ENCODE measurements around the gene ANKEF1. TPM values are rescaled to one million over a fixed set of nuclear protein-coding genes. Genes with fewer than 3 reads are reported as not detected.

ANKEF1 gene
- total and polyA plus RNA-seq, 7 experiments from 2014 or later: 1.5 to 8.9 (median 5.8) TPM

DNA sequence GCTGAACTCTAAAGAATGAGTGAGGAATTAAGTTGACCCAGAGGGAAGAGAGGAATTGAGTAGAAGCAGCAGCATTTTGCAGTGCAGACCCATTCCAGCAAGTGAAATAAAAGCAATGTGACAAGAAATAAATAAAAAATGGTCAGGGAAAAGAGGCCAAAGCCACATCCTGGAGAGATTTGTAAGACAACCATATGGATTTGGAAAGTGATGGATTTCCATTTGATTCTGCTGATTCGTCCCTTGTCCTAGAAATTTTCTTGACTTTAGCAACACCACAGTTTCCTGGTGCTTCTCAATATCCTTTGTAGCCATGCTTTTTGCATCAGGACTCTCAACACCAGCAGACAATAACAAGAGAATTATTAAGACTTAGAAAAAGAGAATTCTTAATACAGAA, 29.8 kb downstream of the ANKEF1 start:
- ChIA-PET POLR2A (no interaction called here), CTCF (no interaction called here)
- Histone ChIP-seq H3K4me3 (ENCODE audit: low read length) (no peak overlapping the region), H3K4me1 (ENCODE audit: control insufficient read depth in 2 of 2, insufficient read depth in 2 of 2, low read length in 2 of 2) (no peaks in the 10 kb centered on the region), H3K27ac (ENCODE audit: low read depth, low read length) (no peak overlapping the region), H3K27me3 (ENCODE audit: control insufficient read depth in 2 of 2, insufficient read depth in 2 of 2, low read length in 2 of 2) (no peaks in the 10 kb centered on the region), H3K36me3 (ENCODE audit: control insufficient read depth in 2 of 3, insufficient read depth in 3 of 3, low read length in 3 of 3) (no peaks in the 10 kb centered on the region), H3K9me3 (ENCODE audit: control insufficient read depth in 2 of 3, low read length in 3 of 3) (no peaks in the 10 kb centered on the region)
- Mint-ChIP-seq H3K36me3 (no peaks in the 10 kb centered on the region), H3K27ac (no peak overlapping the region), H3K4me3 (no peak overlapping the region), H3K27me3 (peaks cover 0 to 35% (median 24%) of the 10 kb centered on the region in 5 donors), H3K9me3 (peaks cover 0 to 4% (median 0%) of the 10 kb centered on the region in 11 donors), H3K4me1 (no peaks in the 10 kb centered on the region)
- ATAC-seq (no peak), DNase-seq (no peak)
- intact Hi-C loops (cut with micrococcal nuclease): no loop called here

DNA sequence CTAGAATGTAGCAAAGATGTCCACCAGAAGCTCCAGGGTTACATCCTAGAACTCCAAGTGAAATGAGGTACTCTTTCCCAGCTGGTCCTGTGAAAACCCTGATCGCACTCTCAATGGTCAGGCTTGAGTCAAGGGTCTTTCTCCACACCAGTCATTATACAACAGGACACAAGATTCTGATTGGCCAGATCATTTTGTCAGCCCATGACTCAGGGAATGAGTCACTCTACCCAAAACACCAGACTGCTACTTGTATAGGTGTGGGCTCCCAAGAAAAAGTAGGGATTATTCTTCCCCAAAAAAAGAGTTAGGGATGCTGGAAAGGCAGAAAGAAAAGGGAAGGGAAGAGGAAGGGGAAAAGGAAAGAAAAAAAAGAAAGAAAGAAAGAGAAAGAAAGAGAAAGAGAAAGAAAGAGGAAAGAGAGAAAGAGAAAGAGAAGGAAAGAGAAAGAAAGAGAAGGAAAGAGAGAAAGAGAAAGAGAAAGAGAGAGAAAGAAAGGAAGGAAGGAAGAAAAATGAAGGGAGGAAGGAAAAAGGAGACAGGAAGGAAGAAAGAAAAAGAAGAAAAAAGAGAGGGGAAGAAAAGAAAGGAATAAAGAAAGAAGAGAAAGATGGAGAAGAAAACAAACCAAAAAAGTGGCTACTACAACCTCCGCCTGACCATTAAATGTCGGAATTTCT, 30.5 kb downstream of the ANKEF1 start:
- Histone ChIP-seq H3K9me3 (ENCODE audit: control insufficient read depth in 2 of 3, low read length in 3 of 3) (no peaks in the 10 kb centered on the region), H3K4me3 (ENCODE audit: low read length) (no peak overlapping the region), H3K27ac (ENCODE audit: low read depth, low read length) (no peak overlapping the region), H3K27me3 (ENCODE audit: control insufficient read depth in 2 of 2, insufficient read depth in 2 of 2, low read length in 2 of 2) (no peaks in the 10 kb centered on the region), H3K4me1 (ENCODE audit: control insufficient read depth in 2 of 2, insufficient read depth in 2 of 2, low read length in 2 of 2) (no peaks in the 10 kb centered on the region), H3K36me3 (ENCODE audit: control insufficient read depth in 2 of 3, insufficient read depth in 3 of 3, low read length in 3 of 3) (no peaks in the 10 kb centered on the region)
- no peaks in the 10 kb centered on the region for H3K4me1 Mint-ChIP-seq
- peaks cover 0 to 38% (median 27%) of the 10 kb centered on the region in 5 donors for H3K27me3 Mint-ChIP-seq
- no peaks in the 10 kb centered on the region for H3K36me3 Mint-ChIP-seq
- no peak for ATAC-seq
- POLR2A ChIA-PET: no interaction called here
- H3K27ac Mint-ChIP-seq: no peak overlapping the region
- intact Hi-C loops (cut with micrococcal nuclease): no loop called here
- H3K9me3 Mint-ChIP-seq: peaks cover 0 to 4% (median 0%) of the 10 kb centered on the region in 11 donors
- no peak for DNase-seq
- H3K4me3 Mint-ChIP-seq: no peak overlapping the region
- CTCF ChIA-PET: no interaction called here

DNA sequence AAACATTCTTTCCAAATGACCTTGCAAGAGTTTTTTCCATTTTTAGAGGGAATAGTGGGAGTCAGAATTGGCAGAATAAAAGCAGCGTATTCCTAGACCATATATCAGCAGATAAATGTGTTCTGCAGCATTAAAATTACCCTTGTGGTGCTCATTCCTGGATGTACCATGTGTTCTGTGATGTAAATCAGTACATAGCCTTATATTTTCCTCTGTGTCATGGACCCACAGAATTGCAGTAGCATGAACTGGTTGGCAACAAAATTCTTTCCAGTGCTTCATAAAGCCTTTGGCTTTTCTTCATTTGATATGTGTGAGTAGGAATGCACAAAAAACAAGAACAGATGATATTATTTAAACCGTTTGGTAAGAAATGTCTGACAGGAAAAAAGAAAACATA, 32.5 kb downstream of the ANKEF1 start:
- intact Hi-C loops (cut with micrococcal nuclease): no loop called here
- ATAC-seq (no peak), DNase-seq (no peak)
- Histone ChIP-seq H3K4me3 (ENCODE audit: low read length) (no peak overlapping the region), H3K36me3 (ENCODE audit: control insufficient read depth in 2 of 3, insufficient read depth in 3 of 3, low read length in 3 of 3) (no peaks in the 10 kb centered on the region), H3K27ac (ENCODE audit: low read depth, low read length) (no peak overlapping the region), H3K9me3 (ENCODE audit: control insufficient read depth in 2 of 3, low read length in 3 of 3) (no peaks in the 10 kb centered on the region), H3K27me3 (ENCODE audit: control insufficient read depth in 2 of 2, insufficient read depth in 2 of 2, low read length in 2 of 2) (no peaks in the 10 kb centered on the region), H3K4me1 (ENCODE audit: control insufficient read depth in 2 of 2, insufficient read depth in 2 of 2, low read length in 2 of 2) (no peaks in the 10 kb centered on the region)
- POLR2A ChIA-PET: no interaction called here
- CTCF ChIA-PET: no interaction called here
- H3K27me3 Mint-ChIP-seq: peaks cover 0 to 43% (median 30%) of the 10 kb centered on the region in 5 donors
- no peaks in the 10 kb centered on the region for H3K4me1 Mint-ChIP-seq
- no peaks in the 10 kb centered on the region for H3K36me3 Mint-ChIP-seq
- no peak overlapping the region for H3K4me3 Mint-ChIP-seq
- H3K27ac Mint-ChIP-seq: no peak overlapping the region
- H3K9me3 Mint-ChIP-seq: peaks cover 0 to 4% (median 0%) of the 10 kb centered on the region in 11 donors

DNA sequence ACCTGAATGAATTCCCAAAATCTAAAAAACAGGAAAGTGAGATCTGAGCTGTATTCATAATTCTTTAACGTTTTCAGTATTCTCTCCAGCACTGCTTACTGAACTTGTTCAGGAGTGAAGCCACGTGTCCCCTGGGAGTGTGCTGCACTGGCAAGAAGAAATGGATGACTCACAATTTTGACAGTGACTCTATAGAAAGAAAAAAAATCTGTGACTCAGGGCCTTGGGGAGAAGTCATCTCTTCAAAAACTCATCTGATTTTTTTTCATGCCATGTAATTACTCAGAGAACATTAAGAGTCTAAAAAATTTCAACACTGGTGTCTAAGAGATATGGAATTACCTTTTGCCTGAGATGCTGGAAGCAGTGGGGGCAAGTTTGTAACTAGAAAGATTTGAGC, 39.7 kb downstream of the ANKEF1 start:
- H3K4me1 Mint-ChIP-seq: peaks cover 0 to 1% (median 0%) of the 10 kb centered on the region in 7 donors
- Histone ChIP-seq H3K4me3 (ENCODE audit: low read length) (no peak overlapping the region), H3K9me3 (ENCODE audit: control insufficient read depth in 2 of 3, low read length in 3 of 3) (no peaks in the 10 kb centered on the region), H3K36me3 (ENCODE audit: control insufficient read depth in 2 of 3, insufficient read depth in 3 of 3, low read length in 3 of 3) (no peaks in the 10 kb centered on the region), H3K27ac (ENCODE audit: low read depth, low read length) (no peak overlapping the region), H3K4me1 (ENCODE audit: control insufficient read depth in 2 of 2, insufficient read depth in 2 of 2, low read length in 2 of 2) (no peaks in the 10 kb centered on the region), H3K27me3 (ENCODE audit: control insufficient read depth in 2 of 2, insufficient read depth in 2 of 2, low read length in 2 of 2) (no peaks in the 10 kb centered on the region)
- intact Hi-C loops (cut with micrococcal nuclease): no loop called here
- ATAC-seq (no peak), DNase-seq (no peak)
- peaks cover 0 to 4% (median 0%) of the 10 kb centered on the region in 11 donors for H3K9me3 Mint-ChIP-seq
- ChIA-PET POLR2A (no interaction called here), CTCF (no interaction called here)
- H3K4me3 Mint-ChIP-seq: no peak overlapping the region
- H3K36me3 Mint-ChIP-seq: no peaks in the 10 kb centered on the region
- peaks cover 2 to 64% (median 31%) of the 10 kb centered on the region in 5 donors for H3K27me3 Mint-ChIP-seq
- no peak overlapping the region for H3K27ac Mint-ChIP-seq

DNA sequence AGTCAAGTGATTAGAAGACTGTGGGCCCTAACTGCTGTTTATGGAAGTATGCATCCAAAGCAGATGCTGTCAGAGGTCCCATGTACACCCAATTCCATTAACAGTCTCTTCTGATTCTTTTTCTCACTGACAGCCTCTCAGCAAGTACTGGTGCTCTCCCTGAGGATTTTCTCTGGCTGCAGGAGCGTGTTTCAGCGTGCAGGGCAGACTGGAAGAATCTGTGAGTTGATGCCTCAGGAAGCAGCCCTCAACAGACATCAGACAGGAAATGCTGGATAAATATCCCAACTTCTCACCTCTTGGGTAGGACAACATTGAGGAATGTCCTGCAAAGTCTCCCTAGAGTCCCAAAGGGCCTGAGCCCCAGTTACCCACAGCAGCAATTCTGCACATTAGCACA, 40.8 kb downstream of the ANKEF1 start:
- Mint-ChIP-seq H3K36me3 (no peaks in the 10 kb centered on the region), H3K4me1 (peaks cover 0 to 1% (median 0%) of the 10 kb centered on the region in 7 donors), H3K4me3 (no peak overlapping the region), H3K9me3 (peaks cover 0 to 4% (median 0%) of the 10 kb centered on the region in 11 donors), H3K27me3 (peaks cover 2 to 57% (median 28%) of the 10 kb centered on the region in 5 donors), H3K27ac (no peak overlapping the region)
- no peak overlapping the region for H3K27ac ChIP-seq (ENCODE audit: low read depth, low read length)
- CTCF ChIA-PET: no interaction called here
- intact Hi-C loops (cut with micrococcal nuclease): no loop called here
- DNase-seq: no peak
- H3K9me3 ChIP-seq (ENCODE audit: control insufficient read depth in 2 of 3, low read length in 3 of 3): no peaks in the 10 kb centered on the region
- no peak for ATAC-seq
- no peak overlapping the region for H3K4me3 ChIP-seq (ENCODE audit: low read length)
- no peaks in the 10 kb centered on the region for H3K36me3 ChIP-seq (ENCODE audit: control insufficient read depth in 2 of 3, insufficient read depth in 3 of 3, low read length in 3 of 3)
- POLR2A ChIA-PET: no interaction called here
- no peaks in the 10 kb centered on the region for H3K27me3 ChIP-seq (ENCODE audit: control insufficient read depth in 2 of 2, insufficient read depth in 2 of 2, low read length in 2 of 2)
- H3K4me1 ChIP-seq (ENCODE audit: control insufficient read depth in 2 of 2, insufficient read depth in 2 of 2, low read length in 2 of 2): no peaks in the 10 kb centered on the region

DNA sequence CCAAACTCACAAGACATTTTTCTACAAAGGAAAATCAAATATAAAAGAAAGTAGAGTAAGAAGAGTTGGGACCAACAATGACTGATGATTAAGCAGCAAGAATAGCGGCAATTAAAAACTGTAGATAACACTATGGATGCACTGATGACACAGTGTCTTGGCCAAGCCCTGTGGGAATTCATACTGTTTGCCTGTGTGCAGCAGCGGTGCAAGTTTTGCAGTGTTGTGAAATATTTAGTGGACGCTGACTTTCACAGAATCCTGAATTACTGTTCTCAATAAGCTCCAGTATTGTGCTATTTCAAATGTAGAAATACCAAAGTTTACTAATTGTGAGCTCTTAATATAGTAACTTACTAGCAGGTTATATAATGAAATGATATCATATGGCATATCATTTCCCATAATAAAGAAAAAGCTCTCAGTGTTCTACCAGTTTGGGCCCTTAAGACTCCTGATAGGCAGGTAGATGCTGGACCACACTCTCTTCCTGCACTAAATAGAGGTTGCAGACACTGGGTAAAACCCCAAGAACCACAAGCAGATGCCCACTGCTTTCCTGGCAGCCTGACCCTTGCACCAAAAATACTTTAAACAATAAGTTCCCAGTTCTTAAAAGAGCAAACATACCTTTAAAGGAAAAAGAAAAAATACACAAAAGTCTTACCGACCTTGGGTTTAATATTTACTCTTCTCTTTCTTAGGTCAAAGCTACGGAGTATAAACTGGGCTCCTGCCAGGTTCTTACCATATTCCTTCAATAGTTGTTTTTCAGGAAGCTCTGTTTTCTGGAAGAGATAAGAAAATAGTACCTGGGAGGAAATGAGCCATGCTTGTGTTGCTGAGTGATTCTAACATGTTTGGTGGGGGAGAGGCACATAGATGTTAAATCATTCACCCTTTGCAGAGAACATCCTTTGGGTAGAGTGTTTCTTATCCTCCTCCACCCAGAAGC, 41.6 kb downstream of the ANKEF1 start:
- no peaks in the 10 kb centered on the region for H3K36me3 ChIP-seq (ENCODE audit: control insufficient read depth in 2 of 3, insufficient read depth in 3 of 3, low read length in 3 of 3)
- no peak for ATAC-seq
- no peak overlapping the region for H3K4me3 Mint-ChIP-seq
- no peaks in the 10 kb centered on the region for H3K4me1 ChIP-seq (ENCODE audit: control insufficient read depth in 2 of 2, insufficient read depth in 2 of 2, low read length in 2 of 2)
- no peaks in the 10 kb centered on the region for H3K27me3 ChIP-seq (ENCODE audit: control insufficient read depth in 2 of 2, insufficient read depth in 2 of 2, low read length in 2 of 2)
- no peak for DNase-seq
- intact Hi-C loops (cut with micrococcal nuclease): no loop called here
- H3K9me3 ChIP-seq (ENCODE audit: control insufficient read depth in 2 of 3, low read length in 3 of 3): no peaks in the 10 kb centered on the region
- H3K9me3 Mint-ChIP-seq: peaks cover 0 to 4% (median 0%) of the 10 kb centered on the region in 11 donors
- no peak overlapping the region for H3K27ac Mint-ChIP-seq
- no peak overlapping the region for H3K4me3 ChIP-seq (ENCODE audit: low read length)
- POLR2A ChIA-PET: no interaction called here
- H3K27me3 Mint-ChIP-seq: peaks cover 2 to 56% (median 28%) of the 10 kb centered on the region in 5 donors
- H3K36me3 Mint-ChIP-seq: no peaks in the 10 kb centered on the region
- CTCF ChIA-PET: interaction anchor here (0.8 to 1.5 kb wide), 2 partner anchors 14 to 36 kb away, joined by 3 to 6 read pairs; no protein-coding TSS in a partner anchor
- peaks cover 0 to 1% (median 0%) of the 10 kb centered on the region in 7 donors for H3K4me1 Mint-ChIP-seq
- no peak overlapping the region for H3K27ac ChIP-seq (ENCODE audit: low read depth, low read length)

Data from naive thymus-derived CD4-positive, alpha-beta T cell (primary cell).